ENCODE data around the gene RAB9B. TPM values are rescaled to one million over a fixed set of nuclear protein-coding genes. Genes with fewer than 3 reads are reported as not detected.

RAB9B gene
- total RNA-seq, 1 donor from 2014 or later, result 25.1 TPM

DNA sequence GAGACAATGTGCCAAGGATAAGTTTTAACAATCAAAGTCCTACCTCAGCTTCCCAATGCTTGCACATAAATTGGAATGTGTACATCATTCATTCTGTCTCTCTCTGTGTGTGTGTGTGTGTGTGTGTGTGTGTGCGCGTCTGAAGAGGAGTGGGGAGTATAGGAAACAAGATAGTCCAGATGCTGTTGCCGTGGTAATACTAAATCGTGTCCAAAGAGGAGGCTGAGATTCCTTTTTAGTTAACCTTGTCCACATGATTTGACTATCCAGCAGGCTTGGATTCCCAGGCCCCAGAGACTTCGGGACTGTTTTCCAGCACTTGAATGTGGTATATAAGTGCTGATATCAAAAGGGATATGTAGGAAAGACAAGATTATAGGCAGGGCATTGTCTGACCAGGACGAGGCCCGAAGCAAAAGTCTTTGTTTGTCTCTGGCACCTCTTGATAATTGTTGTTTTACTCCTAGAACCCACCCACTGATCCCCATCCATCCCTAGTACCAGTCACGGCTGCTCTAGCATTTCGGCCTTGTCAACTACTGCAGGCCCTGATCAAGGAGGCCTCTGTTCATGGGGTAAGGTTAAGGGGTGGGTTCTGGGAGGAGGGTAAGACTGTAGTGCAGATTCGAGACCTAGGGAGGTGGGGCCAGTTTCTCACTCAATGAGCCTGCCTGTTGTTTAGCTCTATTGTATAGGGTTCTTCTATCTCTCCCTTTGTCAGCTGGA is 51.6 kb downstream of the RAB9B start:
- no peak for DNase-seq
- intact Hi-C loops (cut with micrococcal nuclease), result no loop called here
- ATAC-seq, result no peak

DNA sequence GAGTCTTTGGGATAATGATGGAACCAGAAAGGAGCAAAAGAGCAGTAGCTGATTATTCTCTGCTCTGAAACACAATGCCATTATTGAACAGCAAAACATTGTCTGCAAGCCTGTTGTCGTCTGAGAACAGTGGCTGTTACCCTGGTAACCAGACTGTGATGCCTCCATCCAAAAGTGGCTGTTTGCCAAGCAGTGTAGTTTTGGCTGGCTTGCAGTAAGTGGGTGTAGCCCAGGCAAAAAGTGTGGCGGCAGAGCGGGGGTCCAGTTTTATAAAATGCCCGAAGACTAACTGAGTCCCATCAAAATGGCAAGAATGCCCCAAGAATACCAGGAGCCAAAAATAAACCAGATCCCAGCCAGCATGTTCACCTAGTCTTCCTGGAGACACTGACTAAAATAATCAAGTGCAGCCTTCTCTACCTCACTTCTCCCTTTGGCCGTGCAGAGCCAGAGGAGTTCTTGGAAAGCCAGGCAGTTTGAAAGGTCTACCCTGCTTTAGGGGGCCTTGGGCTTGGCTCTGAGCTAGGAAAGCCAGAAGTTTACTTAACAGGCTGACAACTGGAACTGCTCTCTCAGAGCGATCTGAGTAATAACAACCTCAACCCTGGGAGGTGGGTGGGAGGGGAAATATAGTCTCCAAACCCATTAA is 52.8 kb downstream of the RAB9B start:
- DNase-seq (no peak), ATAC-seq (no peak)
- intact Hi-C loops (cut with micrococcal nuclease), result no loop called here

DNA sequence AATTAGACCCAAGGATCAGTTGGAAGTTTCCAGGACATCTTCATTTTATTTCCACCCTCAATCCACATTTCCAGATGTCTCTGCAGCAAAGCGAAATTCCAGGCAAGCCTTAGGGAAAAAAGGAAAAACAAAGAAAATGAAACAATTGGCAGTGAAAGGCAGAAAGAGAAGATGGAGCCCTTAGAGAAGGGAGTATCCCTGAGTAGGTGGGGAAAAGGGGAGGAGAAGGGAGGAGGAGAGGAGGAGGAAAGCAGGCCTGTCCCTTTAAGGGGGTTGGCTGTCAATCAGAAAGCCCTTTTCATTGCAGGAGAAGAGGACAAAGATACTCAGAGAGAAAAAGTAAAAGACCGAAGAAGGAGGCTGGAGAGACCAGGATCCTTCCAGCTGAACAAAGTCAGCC is 55.5 kb downstream of the RAB9B start, which contains the start of gene PLP1:
Gene PLP1, plus strand, starts transcription at position 295 of the 400 bp plus-strand sequence. CDS start 156 bp downstream, outside the sequence.
- intact Hi-C loops (cut with micrococcal nuclease), result no loop called here
- DNase-seq (no peak), ATAC-seq (no peak)

DNA sequence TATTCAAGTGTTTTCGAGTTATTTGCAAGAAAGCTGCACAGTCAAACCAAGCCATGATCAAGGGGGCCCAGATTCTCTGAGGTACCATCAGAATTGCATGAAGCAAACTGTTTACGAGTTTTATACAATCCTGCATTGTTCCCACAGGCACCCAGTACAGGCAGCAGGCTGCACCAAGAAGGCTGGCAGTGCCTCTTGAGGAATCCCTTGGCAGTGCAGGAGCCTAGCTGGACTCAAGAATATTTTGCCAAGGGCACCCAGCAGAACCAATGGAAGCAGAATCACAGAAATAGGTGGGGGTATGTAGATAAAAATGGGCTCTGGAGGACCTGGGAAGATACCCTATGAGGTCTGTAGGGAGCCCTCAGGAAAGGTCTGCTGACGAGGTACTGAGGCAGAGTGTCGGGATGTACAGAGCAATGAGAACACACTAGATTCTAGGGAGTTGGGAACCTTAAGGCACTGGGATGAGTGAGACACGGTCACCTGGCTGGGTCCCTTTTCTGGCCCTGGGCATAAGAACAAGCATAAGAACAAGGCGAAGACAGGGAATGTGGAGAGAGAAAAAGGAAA is 57.9 kb downstream of the RAB9B start:
- intact Hi-C loops (cut with micrococcal nuclease), result no loop called here
- peak; percentile 71 for ATAC-seq

DNA sequence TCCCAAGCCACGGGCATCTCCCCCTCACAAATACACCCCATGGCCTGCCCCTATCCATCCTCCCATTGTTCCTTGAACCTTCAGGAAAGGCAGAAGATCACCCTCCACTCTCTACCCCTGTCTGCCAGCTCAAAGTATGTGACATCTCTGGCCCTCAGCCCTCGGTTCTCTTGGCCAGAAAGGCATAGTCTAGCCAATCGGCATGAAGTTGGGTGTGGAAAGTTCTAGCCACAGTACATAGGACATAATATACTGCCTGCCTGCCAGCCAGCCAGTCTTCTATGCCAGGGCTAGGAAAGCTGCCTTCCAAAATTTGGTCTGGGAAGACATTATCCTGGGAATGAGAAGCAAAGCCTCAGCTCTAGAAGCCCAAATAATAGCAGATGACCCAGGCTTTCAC is 58.6 kb downstream of the RAB9B start:
- DNase-seq (no peak), ATAC-seq (no peak)
- intact Hi-C loops (cut with micrococcal nuclease), result no loop called here

More for the DNA sequence above, 57.9 kb downstream of the RAB9B start:
- DNase-seq, result no peak

Other genes starting within 250 kb of the RAB9B start
- gene TCEAL4, start 246.7 kb downstream of the RAB9B start, total RNA-seq, result 66.1 TPM
- 24.5 TPM for gene TCEAL3, start 224.3 kb downstream of the RAB9B start, total RNA-seq
- gene TCEAL1, start 203.3 kb downstream of the RAB9B start, total RNA-seq, result 20.0 TPM
- 164 TPM for gene MORF4L2, start 145.6 kb downstream of the RAB9B start, total RNA-seq
- gene TMEM31, start 121.3 kb downstream of the RAB9B start, total RNA-seq, result not detected
- gene PLP1, start 55.4 kb downstream of the RAB9B start, total RNA-seq, result 9.4 TPM
- gene TMSB15B, start 130.4 kb upstream of the RAB9B start, total RNA-seq, result 0.40 TPM
- not detected for gene H2BW1, start 181.5 kb upstream of the RAB9B start, total RNA-seq
- gene H2BW2, start 207.7 kb upstream of the RAB9B start, total RNA-seq, result not detected
- gene TMSB15C, start 244.0 kb upstream of the RAB9B start, total RNA-seq, result 0.10 TPM

Measured in left ventricle myocardium superior (tissue), 1 donor.